HG02870 (cell line): ENCODE results near the gene DHPS.
"Not testable (repeated sequence)": the region's sequence is repeated elsewhere in the genome, so short reads cannot be mapped to it uniquely, and the experiment has no call there.

Experiments used
- ATAC-seq: cut with Tn5 transposase; IDR thresholded peaks from one replicate; pipeline ENCODE4 v1.9.1; 2021; ENCODE audit warnings: mild to moderate bottlenecking, moderate library complexity; ENCODE audit not compliant: unreplicated experiment

DHPS gene

GRCh38 chr19:12647490-12648071 lies 34.1 kb downstream of the DHPS start:
- ATAC-seq, result no peak

GRCh38 chr19:12647047-12647446 lies 34.6 kb downstream of the DHPS start:
- no peak for ATAC-seq

GRCh38 chr19:12646551-12646950 lies 35.1 kb downstream of the DHPS start:
- ATAC-seq, result no peak

- ATAC-seq, result not testable (repeated sequence)
Observed at GRCh38 chr19:12643716-12644115, 38.0 kb downstream of the DHPS start.

GRCh38 chr19:12642506-12642905 lies 39.2 kb downstream of the DHPS start:
- no peak for ATAC-seq

GRCh38 chr19:12641456-12641855 lies 40.2 kb downstream of the DHPS start:
- no peak for ATAC-seq

GRCh38 chr19:12639901-12640613 lies 41.6 kb downstream of the DHPS start:
- ATAC-seq, result peak; percentile 54

- ATAC-seq, result no peak
Observed at GRCh38 chr19:12638611-12639182, 43.0 kb downstream of the DHPS start.

- no peak for ATAC-seq
Observed at GRCh38 chr19:12636631-12637030, 45.0 kb downstream of the DHPS start.

- ATAC-seq, result no peak
Observed at GRCh38 chr19:12629215-12629614, 52.5 kb downstream of the DHPS start.

GRCh38 chr19:12628040-12629022 lies 53.3 kb downstream of the DHPS start:
- ATAC-seq, result no peak

GRCh38 chr19:12626958-12627357 lies 54.7 kb downstream of the DHPS start:
- ATAC-seq, result no peak
